Breast epithelium (tissue), 3 donors: ENCODE results near the gene RAB14.

Source experiments
- POLR2A ChIP-seq: fragments of 450-650 bp; IDR thresholded peaks from one replicate; pipeline ENCODE4 v1.6.1; 2016; ENCODE audit warnings: antibody characterized with exemption, mild to moderate bottlenecking, moderate library complexity
- POLR2AphosphoS5 ChIP-seq, 3 donors: sonication (generic); formaldehyde crosslinking; IDR thresholded peaks; one replicate each; pipeline ENCODE4 v1.6.1; 2017; ENCODE audit warnings: antibody characterized with exemption in 3 of 3
- TF ChIP-seq, protein P1 (sequence below), 3 donors: fragments of 450-650 bp; IDR thresholded peaks; one replicate each; pipeline ENCODE4 v1.5.1; 2016 to 2017; ENCODE audit warnings: antibody characterized with exemption in 3 of 3, mild to moderate bottlenecking in 3 of 3, moderate library complexity in 3 of 3

DNA sequence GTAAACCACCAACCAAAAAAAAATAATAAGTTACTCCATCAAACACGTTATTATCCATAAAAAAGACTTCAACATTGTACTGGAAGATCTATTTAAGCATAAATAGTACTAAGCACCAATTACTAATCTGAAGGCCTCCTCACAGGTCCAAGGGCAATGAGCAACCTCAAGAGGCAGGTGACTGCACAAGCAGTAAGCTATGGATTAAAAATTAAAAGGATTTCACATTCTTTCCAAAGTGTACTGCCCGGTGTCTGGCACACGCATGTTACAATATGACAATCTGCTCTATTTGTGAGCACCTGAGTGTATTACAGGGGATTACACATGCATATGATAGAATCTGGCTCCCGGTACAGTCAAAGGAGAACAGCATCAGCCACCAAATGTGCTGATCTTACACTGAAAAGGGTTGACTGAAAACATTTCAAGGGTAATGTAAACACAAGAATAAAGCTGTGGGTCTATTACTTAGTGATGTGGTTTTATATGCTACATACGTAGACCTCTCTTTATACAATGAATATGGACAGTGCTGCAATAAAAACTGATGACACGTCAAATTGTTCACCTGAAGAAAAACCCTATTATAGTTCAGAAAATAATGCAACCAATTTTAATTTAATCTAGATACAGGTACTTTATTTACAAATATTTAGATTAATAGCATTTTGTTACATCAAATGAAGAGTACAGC is 22.8 kb downstream of the RAB14 start:
- TF ChIP-seq, protein P1, sequence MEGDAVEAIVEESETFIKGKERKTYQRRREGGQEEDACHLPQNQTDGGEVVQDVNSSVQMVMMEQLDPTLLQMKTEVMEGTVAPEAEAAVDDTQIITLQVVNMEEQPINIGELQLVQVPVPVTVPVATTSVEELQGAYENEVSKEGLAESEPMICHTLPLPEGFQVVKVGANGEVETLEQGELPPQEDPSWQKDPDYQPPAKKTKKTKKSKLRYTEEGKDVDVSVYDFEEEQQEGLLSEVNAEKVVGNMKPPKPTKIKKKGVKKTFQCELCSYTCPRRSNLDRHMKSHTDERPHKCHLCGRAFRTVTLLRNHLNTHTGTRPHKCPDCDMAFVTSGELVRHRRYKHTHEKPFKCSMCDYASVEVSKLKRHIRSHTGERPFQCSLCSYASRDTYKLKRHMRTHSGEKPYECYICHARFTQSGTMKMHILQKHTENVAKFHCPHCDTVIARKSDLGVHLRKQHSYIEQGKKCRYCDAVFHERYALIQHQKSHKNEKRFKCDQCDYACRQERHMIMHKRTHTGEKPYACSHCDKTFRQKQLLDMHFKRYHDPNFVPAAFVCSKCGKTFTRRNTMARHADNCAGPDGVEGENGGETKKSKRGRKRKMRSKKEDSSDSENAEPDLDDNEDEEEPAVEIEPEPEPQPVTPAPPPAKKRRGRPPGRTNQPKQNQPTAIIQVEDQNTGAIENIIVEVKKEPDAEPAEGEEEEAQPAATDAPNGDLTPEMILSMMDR (IDR thresholded peaks at IDR 0.05), result no peak
- TF ChIP-seq POLR2AphosphoS5 (IDR thresholded peaks at IDR 0.05) (no peak), POLR2A (no peak)
